Epithelial cell of prostate (primary cell): Measurements from ENCODE around the gene SAP130.

Source experiments
- DNase-seq: peaks from one replicate; pipeline ENCODE4 v3.0.0-alpha.2; 2011; ENCODE audit warnings: low read depth, low spot score
- H3K27ac ChIP-seq: fragments of 450-650 bp; 2 replicates; pipeline ENCODE4 v1.5.1; 2017; ENCODE audit warnings: mild to moderate bottlenecking

Gene SAP130

GRCh38 chr2:127906206-127906926 is 121.5 kb downstream of the SAP130 start:
- no peak overlapping the region for H3K27ac ChIP-seq
- DNase-seq, result no peak

GRCh38 chr2:127901339-127902056 is 126.4 kb downstream of the SAP130 start:
- H3K27ac ChIP-seq, result no peak overlapping the region
- no peak for DNase-seq

GRCh38 chr2:127897531-127898211 is 130.2 kb downstream of the SAP130 start:
- no peak for DNase-seq
- no peak overlapping the region for H3K27ac ChIP-seq

GRCh38 chr2:127893494-127893893 is 134.4 kb downstream of the SAP130 start:
- no peak overlapping the region for H3K27ac ChIP-seq
- DNase-seq, result no peak

GRCh38 chr2:127893033-127893432 is 134.8 kb downstream of the SAP130 start:
- no peak for DNase-seq

GRCh38 chr2:127891811-127892210 is 136.0 kb downstream of the SAP130 start:
- no peak for DNase-seq

More at GRCh38 chr2:127893033-127893432, 134.8 kb downstream of the SAP130 start:
- no peak overlapping the region for H3K27ac ChIP-seq

More at GRCh38 chr2:127891811-127892210, 136.0 kb downstream of the SAP130 start:
- H3K27ac ChIP-seq, result no peak overlapping the region
